Measurements from ENCODE around the gene CXorf65.

CXorf65 gene

DNA sequence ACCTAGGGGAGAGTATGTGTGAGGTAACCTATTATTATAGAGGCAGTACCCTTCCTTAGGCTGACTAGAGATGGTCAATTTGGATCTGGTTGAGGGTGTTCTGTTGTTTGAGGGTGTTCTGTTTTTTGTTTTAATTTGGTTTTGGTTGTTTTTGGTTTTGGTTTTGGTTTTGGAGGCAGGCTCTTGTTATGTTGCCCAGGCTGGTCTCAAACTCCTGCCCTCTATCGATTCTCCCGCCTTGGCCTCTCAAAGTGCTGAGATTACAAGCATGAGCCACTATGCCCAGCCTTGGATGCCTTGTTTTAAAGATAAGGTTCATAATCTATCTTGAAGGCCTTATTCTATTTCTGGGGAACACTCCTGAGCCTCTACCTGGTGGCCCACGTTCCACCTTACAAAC lies 912 bp downstream of the CXorf65 start:
- no peak for DNase-seq

DNA sequence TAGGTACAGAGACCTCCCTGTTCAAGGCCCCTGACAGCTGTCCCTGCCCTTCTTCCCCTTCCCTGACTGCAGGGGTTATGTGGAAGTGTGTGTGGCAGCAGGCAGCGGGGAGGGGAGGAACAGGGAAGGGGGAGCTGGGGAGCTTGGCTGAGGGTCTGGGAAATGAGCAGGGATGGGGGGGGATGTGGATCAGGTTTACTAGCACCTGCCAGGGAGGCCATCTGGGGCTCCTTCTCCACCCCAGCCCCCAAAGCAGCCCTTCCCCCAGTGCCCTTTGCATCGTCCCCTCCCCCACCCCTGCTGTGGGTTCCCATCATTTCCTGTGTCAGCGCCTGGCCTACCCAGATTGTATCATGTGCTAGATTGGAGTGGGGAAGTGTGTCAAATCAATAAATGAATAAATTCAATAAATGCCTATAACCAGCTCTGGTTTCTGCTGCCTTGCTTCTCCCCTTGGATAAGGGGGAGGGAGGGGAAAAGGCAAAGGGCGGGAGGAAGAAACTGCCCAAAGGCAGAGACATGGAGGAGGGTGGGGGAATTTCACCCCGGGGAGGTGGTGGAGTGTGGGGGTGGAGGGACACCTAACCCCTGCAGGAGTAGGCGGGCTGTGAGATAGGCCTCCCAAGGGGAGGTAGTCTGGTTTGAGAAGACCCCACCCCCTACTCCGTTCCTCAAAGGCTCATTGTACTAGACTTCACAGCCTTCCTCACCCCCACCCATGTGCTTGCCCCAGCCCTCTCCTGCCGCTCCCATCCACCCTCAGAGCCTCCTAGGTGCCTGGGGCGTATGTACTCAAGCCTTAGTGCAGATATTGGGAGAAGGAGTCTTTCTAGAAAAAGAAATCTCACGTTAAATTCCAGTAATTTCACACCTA lies 3.2 kb downstream of the CXorf65 start:
- DNase-seq: peak; percentile 78

DNA sequence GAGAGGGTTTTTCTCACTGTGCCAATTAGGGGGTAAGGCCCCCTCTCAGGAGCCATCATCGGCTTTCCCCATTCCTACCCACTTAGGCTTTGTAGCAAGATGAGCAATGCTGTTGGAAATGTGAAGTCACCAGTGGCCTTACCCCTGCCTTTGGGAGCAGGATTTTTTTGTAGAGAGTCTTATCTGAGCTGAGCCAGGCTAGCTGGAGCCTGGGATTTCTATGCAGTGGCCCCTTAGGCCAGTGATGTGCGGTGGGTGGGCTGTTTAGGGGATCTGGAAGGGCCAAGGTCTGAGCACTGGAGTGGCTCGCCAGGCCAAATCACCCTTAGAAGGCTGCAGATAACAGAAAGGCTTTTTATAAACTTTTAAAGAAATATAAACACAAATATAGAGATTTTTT lies 4.2 kb downstream of the CXorf65 start:
- DNase-seq: no peak

DNA sequence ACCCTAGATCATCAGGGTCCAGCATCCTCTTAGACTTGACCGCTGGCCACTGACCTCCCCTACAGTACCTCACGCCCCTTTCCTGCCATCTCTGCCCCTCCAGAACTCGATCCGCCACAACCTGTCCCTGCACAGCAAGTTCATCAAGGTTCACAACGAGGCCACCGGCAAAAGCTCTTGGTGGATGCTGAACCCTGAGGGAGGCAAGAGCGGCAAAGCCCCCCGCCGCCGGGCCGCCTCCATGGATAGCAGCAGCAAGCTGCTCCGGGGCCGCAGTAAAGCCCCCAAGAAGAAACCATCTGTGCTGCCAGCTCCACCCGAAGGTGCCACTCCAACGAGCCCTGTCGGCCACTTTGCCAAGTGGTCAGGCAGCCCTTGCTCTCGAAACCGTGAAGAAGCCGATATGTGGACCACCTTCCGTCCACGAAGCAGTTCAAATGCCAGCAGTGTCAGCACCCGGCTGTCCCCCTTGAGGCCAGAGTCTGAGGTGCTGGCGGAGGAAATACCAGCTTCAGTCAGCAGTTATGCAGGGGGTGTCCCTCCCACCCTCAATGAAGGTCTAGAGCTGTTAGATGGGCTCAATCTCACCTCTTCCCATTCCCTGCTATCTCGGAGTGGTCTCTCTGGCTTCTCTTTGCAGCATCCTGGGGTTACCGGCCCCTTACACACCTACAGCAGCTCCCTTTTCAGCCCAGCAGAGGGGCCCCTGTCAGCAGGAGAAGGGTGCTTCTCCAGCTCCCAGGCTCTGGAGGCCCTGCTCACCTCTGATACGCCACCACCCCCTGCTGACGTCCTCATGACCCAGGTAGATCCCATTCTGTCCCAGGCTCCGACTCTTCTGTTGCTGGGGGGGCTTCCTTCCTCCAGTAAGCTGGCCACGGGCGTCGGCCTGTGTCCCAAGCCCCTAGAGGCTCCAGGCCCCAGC lies 5.7 kb downstream of the CXorf65 start:
- peak; percentile 43 for DNase-seq

DNA sequence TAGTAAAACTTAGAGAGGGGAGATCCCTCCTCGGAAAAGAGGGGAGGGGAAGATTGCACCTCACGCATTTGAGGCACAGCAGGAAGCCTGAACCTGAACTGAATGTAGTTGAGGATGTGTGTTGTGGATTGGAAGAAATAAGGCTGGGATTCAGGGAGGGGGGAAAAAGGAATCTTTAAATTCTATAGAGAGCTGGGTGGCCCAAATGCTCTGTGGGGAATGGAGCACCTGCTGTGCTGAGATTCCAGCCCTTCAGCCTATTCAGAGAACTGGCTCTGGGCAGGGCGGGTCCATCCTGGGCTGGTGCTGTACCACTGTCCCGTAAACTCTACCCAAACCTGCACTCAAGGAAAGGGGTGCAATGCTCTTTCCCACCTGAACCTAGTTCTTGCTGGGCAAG lies 6.8 kb downstream of the CXorf65 start:
- DNase-seq: no peak

DNA sequence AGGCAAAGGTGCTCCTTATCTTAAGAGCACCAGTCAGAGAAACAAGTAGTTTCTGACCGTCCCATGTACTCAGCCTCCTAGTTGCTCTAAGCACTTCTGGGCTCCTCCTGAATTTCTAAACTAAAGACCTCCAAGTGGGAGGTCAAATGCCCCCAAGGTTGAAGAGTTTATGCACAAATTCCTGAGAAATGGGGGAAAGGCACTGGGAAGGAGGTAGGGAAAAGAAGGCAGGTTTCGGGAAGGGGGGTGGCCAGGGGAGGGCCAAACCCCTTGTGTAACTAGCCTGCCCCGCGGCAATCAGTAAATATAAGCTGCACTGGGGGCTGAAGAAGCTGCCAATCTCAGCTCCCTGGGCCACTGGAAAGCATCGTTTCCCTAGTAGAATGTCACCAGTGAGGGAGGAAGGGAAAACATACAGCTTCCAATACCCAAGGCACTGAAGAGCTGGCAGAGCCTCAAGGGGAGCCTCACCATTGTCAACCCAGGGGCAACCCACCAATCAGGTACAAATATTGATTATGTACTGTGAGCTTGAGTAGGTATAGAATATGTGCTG lies 7.5 kb downstream of the CXorf65 start:
- no peak for DNase-seq

DNA sequence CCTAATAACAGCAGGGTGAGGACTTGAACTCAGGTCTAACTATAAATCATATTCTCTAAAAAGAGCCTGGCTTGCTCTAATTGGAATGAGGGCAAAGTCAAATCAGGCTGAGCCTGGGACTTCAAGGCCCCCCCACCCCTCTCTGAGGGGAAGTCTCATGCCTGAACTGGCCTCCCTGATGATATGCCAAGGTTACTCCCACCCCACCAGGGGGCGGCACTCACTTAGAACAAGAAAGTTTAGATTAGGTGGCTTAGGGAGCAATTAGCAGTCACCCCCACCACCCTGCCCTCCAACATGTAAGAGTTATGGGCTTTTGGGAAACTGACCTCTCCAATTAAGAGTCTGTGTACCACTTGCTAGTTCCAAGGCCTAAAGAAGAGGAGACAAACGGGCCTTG lies 8.2 kb downstream of the CXorf65 start:
- DNase-seq: peak; percentile 90

DNA sequence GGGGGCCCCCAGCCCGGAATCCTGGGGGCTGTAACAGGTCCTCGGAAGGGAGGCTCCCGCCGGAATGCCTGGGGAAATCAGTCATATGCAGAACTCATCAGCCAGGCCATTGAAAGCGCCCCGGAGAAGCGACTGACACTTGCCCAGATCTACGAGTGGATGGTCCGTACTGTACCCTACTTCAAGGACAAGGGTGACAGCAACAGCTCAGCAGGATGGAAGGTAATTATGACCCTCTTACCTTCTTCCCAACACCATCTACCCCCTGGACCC lies 9.8 kb downstream of the CXorf65 start:
- no peak for DNase-seq

DNA sequence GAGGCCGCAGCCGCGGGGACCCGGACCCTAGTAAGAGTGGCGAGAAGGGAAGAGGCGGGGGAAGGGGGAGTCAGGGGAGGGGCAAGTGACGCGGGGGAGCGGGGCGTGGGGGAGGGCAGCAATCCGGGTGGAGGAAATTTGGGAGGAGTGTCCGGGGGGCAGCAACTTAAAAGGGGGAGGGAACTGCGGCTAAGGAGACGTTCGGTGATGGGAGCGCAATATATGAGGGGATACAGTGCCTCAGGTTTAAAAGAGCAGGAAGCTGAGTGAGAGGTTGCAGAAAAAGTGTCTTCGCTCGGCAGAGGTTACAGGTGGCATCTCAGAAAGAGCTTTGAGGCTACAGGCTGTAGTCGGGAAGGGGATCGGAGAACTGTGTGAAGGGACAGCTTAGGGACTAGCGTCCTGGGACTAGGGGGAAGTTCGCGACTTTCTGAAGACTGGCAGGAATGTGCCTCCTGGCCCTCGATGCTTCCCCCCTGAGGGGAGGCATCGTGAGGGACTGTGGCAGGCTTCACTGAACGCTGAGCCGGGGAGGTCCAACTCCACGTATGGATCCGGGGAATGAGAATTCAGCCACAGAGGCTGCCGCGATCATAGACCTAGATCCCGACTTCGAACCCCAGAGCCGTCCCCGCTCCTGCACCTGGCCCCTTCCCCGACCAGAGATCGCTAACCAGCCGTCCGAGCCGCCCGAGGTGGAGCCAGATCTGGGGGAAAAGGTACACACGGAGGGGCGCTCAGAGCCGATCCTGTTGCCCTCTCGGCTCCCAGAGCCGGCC lies 10.4 kb downstream of the CXorf65 start:
- no peak for DNase-seq

DNA sequence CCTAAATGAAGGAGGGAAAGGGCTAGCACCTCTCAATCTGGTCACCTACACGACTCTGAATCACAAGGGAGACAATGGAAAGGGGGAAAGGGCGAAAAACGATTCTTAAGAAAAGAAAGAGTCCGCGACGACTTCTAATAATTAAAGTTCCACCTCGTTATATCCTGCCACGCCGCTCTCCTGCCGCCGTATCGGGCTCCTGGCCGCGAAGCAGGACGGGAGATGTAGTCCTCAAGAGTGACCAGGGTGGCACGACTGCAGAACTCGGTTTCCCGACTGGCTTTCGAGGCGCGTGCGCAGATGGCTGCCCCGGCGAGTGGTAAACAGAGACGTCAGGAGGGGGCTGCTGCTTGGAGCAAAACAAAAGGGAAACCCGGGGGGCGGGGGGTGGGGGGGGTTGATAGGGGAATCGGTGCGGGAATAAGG lies 11.0 kb downstream of the CXorf65 start, which contains the start of gene FOXO4:
Gene FOXO4 (plus strand): TSS at position 297 of the 426 bp plus-strand sequence. CDS start 678 bp downstream, outside the sequence.
- peak; percentile 92 for DNase-seq

DNA sequence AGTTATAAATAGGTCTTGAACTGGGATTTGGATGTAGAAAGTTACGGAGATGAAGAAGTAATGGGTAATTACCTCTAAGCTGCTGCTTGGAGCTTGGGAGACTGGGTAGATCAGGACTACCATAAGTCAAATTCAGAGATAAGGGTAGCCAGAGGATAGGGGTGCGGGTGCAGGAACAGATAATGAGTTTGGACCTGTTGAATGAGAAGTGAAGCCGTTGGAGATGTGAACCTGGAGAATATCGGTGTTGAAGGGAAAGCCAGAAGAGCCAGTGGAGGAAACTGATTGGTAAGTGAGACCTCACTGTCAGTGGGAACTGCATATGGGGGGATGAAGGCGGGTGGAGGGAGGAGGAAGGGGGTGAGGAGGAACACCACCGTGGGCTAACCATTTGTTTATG lies 11.5 kb downstream of the CXorf65 start:
- DNase-seq: no peak

DNA sequence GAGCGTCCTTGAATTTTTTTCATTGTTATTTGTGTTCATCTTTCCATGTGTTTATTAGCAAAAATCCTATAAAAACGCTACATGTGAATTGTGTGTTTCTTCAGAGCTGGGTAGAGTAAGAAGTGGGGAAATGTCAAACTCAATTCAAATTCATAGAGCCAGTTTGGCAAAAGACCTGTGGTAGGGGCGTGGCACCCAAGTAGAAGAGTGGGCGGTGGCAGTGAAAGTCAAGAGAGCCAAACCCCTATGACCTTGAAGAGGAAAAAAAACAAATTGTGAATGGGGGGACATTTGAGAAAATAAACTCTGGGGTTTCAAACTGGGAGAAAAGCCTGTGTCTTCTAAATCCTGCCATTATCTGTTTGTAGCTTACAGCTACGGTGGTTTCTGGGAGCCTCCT lies 15.3 kb downstream of the CXorf65 start:
- no peak for DNase-seq

DNA sequence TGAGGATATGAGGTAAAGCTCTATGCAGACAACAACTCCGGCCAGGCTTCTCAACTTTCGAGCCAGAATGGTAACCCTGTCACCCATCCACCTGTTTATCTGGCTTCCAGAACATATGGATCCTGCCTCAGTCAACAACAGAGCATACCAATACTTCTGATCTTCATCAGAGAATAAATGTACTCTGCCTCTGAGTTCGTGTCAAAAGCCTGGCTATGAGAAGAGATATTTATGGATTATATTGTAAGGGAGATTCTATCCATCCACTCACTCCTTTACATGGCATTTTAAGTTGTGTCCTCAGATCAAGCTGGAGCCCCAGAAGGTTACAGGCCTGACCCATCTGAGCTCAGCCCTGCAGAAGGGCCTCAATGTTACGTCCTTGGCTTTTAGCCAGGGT lies 20.6 kb downstream of the CXorf65 start:
- DNase-seq: no peak

DNA sequence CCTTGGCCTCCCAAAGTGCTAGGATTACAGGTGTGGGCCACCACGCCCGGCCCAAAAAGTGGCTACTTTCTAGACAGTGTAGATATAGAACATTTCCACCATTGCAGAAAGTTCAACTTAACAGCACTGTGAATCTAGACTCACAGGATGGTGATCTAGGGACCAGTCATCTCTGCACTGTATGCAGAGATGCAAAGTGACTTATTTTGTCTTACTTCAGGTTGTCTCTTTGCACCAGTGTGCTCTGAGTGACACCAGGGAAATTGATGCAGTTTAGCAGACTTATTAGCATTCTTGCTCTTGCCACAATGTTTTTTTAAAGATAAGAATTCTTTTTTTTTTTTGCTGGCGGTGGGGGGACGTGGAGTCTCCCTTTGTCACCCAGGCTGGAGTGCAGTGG lies 23.7 kb downstream of the CXorf65 start:
- no peak for DNase-seq

DNA sequence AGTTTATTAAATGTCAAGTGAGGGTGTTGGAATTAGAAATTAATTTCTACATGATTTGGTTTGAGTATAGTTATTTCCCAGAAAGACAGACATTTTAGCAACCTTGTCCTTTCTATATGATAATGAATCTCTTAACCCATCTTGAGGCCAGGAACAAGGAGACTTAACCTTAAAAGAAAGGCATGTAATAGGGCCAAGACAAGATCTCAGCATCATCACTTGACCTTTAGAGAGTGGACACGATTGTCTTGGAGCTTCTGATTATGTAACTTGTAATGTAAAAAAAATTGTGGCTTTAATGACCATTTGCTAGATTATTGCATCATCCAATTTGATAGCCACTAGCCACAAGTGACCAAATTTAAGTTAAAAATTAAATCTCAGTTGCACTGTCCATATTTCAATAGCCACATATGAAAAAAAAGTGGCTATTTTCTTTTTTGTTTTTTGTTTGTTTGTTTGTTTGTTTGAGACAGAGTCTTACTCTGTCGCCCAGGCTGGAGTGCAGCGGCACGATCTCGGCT lies 24.4 kb downstream of the CXorf65 start:
- no peak for DNase-seq

DNA sequence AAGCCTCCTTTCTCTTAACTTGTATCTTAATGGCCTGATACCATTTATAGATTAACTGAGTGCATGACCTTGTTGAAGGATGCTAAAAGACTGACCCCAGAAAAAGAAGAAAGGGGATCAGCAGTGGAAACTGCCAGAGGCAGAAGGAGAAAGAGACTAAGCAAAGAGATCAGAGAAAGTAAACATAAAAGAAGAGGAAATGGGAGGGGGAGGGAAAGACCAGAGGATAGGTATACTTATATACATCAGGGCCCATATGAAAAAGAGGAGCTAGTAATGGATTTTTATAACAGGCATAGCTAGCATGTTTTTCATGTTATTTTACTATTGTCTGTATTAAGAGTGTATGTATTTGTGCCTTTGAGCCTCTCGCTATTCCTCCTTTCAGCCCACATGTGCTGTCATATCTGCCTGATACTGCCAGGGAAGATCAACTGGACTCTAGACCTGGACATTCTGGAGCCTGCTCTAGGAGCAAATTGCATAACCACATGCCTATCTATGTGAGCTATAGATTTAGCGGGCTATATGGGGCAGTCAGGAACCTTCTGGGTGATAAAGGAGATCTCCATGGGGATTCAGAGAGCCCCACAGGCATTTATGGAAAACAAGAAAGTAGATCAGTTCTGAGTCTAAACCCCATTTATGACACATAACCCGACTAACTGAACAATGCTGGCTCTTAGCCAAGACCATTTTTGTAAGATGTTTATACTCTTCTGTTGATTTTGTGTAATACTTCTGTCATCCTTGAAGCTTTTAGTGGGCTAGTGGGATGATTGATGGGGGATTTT lies 25.0 kb downstream of the CXorf65 start:
- DNase-seq: no peak

DNA sequence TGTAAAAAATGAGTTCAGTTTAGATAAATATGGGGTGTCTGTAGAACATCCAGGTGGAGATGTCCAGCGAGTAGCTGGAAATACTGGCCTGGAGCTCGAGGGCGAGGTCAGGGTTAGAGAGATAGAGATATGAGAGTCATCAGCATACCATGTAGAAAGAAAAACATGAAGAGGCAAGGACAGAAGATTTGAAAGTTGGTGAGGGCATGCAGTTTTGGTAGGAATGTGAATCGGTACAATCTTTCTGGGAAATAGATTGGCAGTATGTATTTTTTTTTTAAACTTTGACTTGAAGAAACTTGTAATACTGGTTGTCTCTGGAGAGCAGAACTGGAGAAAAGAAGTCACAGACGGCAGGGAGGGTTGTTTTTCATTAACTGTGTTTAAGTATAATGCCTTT lies 36.0 kb downstream of the CXorf65 start:
- DNase-seq: no peak

DNA sequence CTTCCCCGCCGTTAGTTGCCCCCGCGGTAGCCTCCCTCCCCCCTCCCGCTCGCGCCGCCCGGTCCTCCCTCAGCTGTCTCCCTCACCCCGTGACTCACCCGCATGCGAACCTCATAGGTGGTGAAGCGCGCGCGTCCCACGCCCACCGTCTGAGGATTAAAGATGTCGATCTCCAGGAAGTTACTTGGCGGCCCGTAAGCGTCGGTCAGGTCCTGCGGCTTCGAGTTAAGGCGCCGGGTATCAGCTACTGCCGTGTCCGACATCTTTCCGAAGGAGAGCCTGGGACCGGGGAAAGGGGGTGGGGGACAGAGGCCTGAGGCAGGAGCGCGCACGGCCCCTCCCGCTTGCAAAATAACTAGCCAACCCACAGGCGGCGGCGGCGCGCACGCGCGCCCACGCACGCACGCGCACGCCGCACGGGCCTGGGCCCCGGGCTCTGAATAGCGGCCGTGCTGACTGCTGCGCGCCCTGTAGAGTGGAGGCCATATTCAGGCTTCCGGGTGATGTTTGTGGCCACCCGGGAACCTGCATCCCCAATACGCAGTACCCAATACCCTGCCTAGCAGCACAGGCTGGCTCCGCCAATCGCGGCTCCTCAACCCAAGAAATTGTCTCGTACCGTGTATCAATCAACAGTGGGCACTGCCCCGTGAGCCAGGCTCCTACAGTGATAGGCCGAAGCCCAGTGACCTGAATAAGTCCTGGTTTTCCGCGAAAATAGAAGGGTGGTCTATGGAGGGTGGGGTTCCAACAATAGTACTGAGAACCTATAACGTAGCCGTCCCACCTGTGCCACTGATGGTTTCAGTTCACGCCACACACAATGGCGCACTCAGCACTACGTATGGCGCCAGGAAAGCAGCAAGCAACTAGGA lies 38.3 kb downstream of the CXorf65 start, which contains the start of gene SNX12:
Gene SNX12 (minus strand): TSS at position 291 of the 875 bp plus-strand sequence. CDS start 28 bp downstream, at position 263.
- DNase-seq: peak; percentile 89

DNA sequence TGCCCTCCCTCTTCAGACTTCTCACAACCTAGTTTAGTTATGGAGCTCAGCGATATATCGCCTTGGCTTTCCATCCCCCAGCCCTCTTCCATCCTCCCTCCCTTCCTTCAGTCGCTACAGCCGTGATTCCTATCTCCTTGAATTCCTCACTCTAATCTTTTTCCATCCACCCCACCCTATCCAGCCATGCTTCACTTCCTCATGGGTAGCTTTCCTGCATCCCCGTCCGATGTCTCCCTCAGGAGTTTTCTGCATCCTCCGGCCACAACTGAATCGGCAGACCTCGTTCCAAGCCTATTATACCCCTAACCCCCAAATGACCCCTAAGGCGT lies 38.9 kb downstream of the CXorf65 start:
- DNase-seq: no peak

DNA sequence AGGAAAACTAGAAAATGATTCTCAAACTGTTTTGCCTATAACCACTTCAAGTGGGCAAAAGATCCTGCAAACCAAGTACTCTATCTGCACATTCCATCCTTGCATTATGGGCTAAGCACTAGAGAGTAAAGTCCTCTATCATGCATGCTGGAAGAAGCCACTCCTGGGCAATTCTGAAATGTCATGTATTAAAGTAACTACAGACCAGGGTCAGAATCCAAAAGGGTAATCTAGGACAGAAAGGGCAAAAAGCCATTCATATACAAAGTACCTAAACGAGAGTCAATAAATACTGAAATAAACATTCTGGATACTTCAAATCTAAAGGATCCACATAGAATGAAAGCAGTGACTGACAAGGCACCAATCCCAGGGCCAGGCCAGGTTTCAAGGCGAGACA lies 39.5 kb downstream of the CXorf65 start:
- no peak for DNase-seq

DNA sequence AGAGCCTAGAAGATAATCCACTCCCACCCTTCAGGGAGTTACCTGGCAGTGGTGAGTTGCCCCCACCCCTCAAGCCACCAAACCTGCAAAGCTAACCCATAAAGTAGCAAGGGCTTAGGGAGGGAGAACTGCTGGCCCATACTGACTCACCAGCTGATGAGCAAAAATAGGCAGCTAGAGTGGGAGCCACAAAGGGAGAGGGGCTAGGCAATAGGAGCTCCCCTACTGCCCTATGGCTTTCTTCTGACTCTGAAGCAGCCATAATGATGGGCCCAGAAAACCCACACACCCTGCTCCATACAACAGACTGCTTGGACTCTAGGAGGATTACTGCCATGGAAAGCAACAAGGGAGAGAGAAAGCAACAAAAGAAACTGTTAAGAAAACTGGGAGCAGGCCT lies 46.4 kb downstream of the CXorf65 start:
- no peak for DNase-seq
